ENCODE data around the gene SYNE4. TPM values are rescaled to one million over a fixed set of nuclear protein-coding genes. Genes with fewer than 3 reads are reported as not detected.

SYNE4 gene
- total RNA-seq, 1 donor from 2014 or later, result 5.3 TPM

- DNase-seq (ENCODE audit: low read depth), result no peak
- no peak for TF ChIP-seq CTCF (conservative IDR thresholded peaks at IDR 0.05; ENCODE audit: low read depth, low read length)
These were observed 14.8 kb upstream of the SYNE4 start for GRCh38 chr19:36023432-36023831.

GRCh38 chr19:36019061-36019670 is 10.6 kb upstream of the SYNE4 start:
- no peak for TF ChIP-seq CTCF (conservative IDR thresholded peaks at IDR 0.05; ENCODE audit: low read depth, low read length)

More at GRCh38 chr19:36023432-36023831, 14.8 kb upstream of the SYNE4 start:
- no peak overlapping the region for H3K4me3 ChIP-seq (ENCODE audit: low read depth, low read length)

GRCh38 chr19:36014012-36014924 is 5.7 kb upstream of the SYNE4 start, which contains the start of gene ALKBH6:
TSS of gene ALKBH6 (minus strand) at chr19:36014213. CDS start at chr19:36013397, 816 bp downstream.
- peak; percentile 78 for DNase-seq (ENCODE audit: low read depth)
- TF ChIP-seq CTCF (conservative IDR thresholded peaks at IDR 0.05; ENCODE audit: low read depth, low read length), result no peak
- H3K4me3 ChIP-seq (ENCODE audit: low read depth, low read length), result peak within 1 kb of the TSS; percentile 69

More at GRCh38 chr19:36019061-36019670, 10.6 kb upstream of the SYNE4 start:
- no peak for DNase-seq (ENCODE audit: low read depth)
- H3K4me3 ChIP-seq (ENCODE audit: low read depth, low read length), result no peak overlapping the region

GRCh38 chr19:36013280-36014011 is 4.8 kb upstream of the SYNE4 start:
- DNase-seq (ENCODE audit: low read depth), result no peak
- no peak for TF ChIP-seq CTCF (conservative IDR thresholded peaks at IDR 0.05; ENCODE audit: low read depth, low read length)
- peak overlapping the region; percentile 69 for H3K4me3 ChIP-seq (ENCODE audit: low read depth, low read length)

- DNase-seq (ENCODE audit: low read depth), result no peak
- TF ChIP-seq CTCF (conservative IDR thresholded peaks at IDR 0.05; ENCODE audit: low read depth, low read length), result no peak
These were observed 1.8 kb upstream of the SYNE4 start for GRCh38 chr19:36010402-36010801.

GRCh38 chr19:36009633-36010379 is 1.2 kb upstream of the SYNE4 start:
- peak overlapping the region; percentile 53 for H3K4me3 ChIP-seq (ENCODE audit: low read depth, low read length)
- DNase-seq (ENCODE audit: low read depth), result no peak
- no peak for TF ChIP-seq CTCF (conservative IDR thresholded peaks at IDR 0.05; ENCODE audit: low read depth, low read length)

More at GRCh38 chr19:36010402-36010801, 1.8 kb upstream of the SYNE4 start:
- no peak overlapping the region for H3K4me3 ChIP-seq (ENCODE audit: low read depth, low read length)
